ENCODE measurements around the gene EMP1.

- no peak for TF ChIP-seq CTCF (IDR thresholded peaks at IDR 0.05)
- no peak for TF ChIP-seq POLR2A (IDR thresholded peaks at IDR 0.05)
Observed at GRCh38 chr12:13227191-13227590, 30.7 kb downstream of the EMP1 start.
